ENCODE measurements around the gene TPPP3. TPM values are rescaled to one million over a fixed set of nuclear protein-coding genes. Genes with fewer than 3 reads are reported as not detected.
A peak's percentile ranks its signal among the peaks of the same experiment; 100 is the strongest.

Gene TPPP3
- total and polyA plus RNA-seq, 2 experiments from 2014 or later, result 2.5 to 7.2 TPM

DNA sequence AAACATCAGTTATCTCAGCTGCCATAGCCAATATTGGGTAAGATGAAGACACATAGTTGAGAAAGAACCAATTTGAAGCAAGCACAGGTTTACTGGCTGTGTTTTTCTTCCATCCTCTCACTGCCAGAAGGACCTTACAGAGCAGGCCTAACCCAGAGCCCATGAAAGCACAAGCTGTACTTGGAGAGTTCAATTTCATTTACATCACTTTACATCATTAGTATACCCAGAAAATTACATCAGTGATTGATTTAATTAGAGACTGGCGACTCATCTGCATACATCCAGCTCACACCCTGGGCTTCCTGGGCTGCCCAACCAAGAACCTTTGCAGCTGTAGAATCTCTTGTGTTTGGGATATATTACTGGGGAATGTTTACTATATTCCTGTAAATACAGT, 43.0 kb downstream of the TPPP3 start:
- Histone ChIP-seq H3K9me3 (ENCODE audit: low read depth) (no peaks in the 10 kb centered on the region), H3K27ac (no peak overlapping the region), H3K4me3 (no peak overlapping the region), H3K4me1 (ENCODE audit: low read depth) (peaks cover 3% of the 10 kb centered on the region), H3K27me3 (peaks cover 22% of the 10 kb centered on the region), H3K36me3 (no peaks in the 10 kb centered on the region)
- TF ChIP-seq, protein P1, sequence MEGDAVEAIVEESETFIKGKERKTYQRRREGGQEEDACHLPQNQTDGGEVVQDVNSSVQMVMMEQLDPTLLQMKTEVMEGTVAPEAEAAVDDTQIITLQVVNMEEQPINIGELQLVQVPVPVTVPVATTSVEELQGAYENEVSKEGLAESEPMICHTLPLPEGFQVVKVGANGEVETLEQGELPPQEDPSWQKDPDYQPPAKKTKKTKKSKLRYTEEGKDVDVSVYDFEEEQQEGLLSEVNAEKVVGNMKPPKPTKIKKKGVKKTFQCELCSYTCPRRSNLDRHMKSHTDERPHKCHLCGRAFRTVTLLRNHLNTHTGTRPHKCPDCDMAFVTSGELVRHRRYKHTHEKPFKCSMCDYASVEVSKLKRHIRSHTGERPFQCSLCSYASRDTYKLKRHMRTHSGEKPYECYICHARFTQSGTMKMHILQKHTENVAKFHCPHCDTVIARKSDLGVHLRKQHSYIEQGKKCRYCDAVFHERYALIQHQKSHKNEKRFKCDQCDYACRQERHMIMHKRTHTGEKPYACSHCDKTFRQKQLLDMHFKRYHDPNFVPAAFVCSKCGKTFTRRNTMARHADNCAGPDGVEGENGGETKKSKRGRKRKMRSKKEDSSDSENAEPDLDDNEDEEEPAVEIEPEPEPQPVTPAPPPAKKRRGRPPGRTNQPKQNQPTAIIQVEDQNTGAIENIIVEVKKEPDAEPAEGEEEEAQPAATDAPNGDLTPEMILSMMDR (IDR thresholded peaks at IDR 0.05; ENCODE audit: low read depth, low read length), result no peak
- DNase-seq (ENCODE audit: low read depth in 1 of 2, low spot score in 1 of 2), result no peak

DNA sequence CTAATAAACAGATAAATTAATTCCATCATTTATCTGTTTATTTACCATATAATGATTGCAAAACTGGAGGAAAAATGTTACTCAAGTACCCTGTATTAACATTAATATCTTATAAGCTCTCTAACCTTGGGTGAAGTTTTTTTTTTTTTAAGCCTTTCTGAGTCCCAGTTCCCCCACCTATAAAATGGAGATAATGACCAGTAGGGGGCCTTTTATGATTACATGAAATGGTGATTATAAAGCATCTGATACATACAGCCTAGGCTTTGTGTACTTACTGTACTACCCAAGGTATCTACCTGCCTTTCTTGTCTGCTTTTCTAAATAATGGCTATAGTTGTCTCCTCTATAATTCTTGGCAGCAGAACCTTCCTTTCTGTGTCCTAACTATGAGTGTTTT, 44.1 kb downstream of the TPPP3 start:
- no peak overlapping the region for H3K27ac ChIP-seq
- H3K36me3 ChIP-seq, result no peaks in the 10 kb centered on the region
- peaks cover 6% of the 10 kb centered on the region for H3K4me1 ChIP-seq (ENCODE audit: low read depth)
- H3K27me3 ChIP-seq, result peaks cover 17% of the 10 kb centered on the region
- H3K4me3 ChIP-seq, result no peak overlapping the region
- TF ChIP-seq, protein P1 (IDR thresholded peaks at IDR 0.05; ENCODE audit: low read depth, low read length), result peak; percentile 40
- peak in 1 of 2 donors; percentile 37 for DNase-seq (ENCODE audit: low read depth in 1 of 2, low spot score in 1 of 2)
- no peaks in the 10 kb centered on the region for H3K9me3 ChIP-seq (ENCODE audit: low read depth)

DNA sequence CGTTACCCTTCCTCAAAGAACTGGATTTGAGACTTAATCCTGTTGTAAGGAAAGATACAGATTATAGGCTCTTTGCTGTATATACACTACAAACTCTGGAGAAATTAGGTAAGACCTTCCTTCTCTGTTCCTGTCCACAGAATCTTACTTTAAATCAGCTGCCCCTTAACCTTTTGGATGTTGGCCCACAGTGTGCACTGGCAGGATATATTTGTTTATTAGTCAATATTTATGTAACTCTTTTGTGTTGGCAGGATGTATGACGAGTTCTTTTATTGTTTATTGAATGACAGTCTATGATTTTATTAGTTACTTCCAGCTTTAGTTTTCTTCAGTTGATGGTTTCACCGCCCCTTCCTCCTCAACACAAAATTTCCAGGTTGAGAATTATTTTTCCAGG, 47.0 kb downstream of the TPPP3 start:
- Histone ChIP-seq H3K4me3 (no peak overlapping the region), H3K9me3 (ENCODE audit: low read depth) (no peaks in the 10 kb centered on the region), H3K36me3 (no peaks in the 10 kb centered on the region), H3K4me1 (ENCODE audit: low read depth) (peaks cover 6% of the 10 kb centered on the region), H3K27me3 (peaks cover 13% of the 10 kb centered on the region), H3K27ac (no peak overlapping the region)
- TF ChIP-seq, protein P1 (IDR thresholded peaks at IDR 0.05; ENCODE audit: low read depth, low read length), result no peak
- no peak for DNase-seq (ENCODE audit: low read depth in 1 of 2, low spot score in 1 of 2)

DNA sequence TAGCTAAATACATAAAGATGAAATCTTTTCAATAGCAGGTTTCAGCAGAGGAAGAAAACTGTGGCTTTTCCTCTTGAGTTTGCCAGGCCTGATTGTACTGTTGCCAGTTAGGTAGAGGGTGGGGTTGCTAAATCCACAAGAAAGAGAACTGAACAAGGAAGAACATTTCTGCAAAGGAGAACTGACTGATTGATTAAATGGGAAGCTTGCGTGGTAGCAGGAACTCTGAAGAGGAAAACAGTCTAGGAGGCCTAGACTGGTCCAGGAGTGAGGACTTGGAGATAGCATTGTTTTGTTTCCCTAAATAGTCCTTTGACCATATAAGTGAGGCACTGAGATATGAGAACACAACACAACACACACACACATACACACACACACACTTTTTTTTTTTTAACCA, 47.9 kb downstream of the TPPP3 start:
- Histone ChIP-seq H3K27ac (no peak overlapping the region), H3K27me3 (peaks cover 13% of the 10 kb centered on the region), H3K36me3 (no peaks in the 10 kb centered on the region), H3K9me3 (ENCODE audit: low read depth) (no peaks in the 10 kb centered on the region), H3K4me1 (ENCODE audit: low read depth) (peaks cover 6% of the 10 kb centered on the region), H3K4me3 (no peak overlapping the region)
- DNase-seq (ENCODE audit: low read depth in 1 of 2, low spot score in 1 of 2), result no peak
- TF ChIP-seq, protein P1 (IDR thresholded peaks at IDR 0.05; ENCODE audit: low read depth, low read length), result no peak

DNA sequence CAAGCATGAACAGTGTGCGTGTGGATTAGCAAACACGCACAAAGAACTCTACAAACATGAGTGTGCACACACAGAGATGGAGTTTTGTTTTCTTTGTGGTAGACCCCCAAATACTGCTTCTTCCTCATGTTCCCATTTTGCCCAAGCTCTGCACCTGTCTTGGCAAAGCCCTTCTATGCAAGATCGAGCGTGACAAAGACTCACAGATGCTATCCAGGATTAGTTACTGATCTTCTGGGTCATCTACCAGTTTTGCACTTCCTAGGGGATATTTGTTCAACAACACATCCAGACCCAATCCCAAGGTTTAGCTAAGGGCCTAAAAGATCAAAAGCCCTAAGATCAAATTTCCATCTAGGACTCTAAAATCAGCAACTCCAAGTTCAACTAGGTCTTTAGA, 50.7 kb downstream of the TPPP3 start:
- Histone ChIP-seq H3K27ac (no peak overlapping the region), H3K4me3 (no peak overlapping the region), H3K27me3 (peaks cover 1% of the 10 kb centered on the region), H3K9me3 (ENCODE audit: low read depth) (no peaks in the 10 kb centered on the region), H3K36me3 (no peaks in the 10 kb centered on the region), H3K4me1 (ENCODE audit: low read depth) (peaks cover 6% of the 10 kb centered on the region)
- TF ChIP-seq, protein P1 (IDR thresholded peaks at IDR 0.05; ENCODE audit: low read depth, low read length), result no peak
- no peak for DNase-seq (ENCODE audit: low read depth in 1 of 2, low spot score in 1 of 2)

DNA sequence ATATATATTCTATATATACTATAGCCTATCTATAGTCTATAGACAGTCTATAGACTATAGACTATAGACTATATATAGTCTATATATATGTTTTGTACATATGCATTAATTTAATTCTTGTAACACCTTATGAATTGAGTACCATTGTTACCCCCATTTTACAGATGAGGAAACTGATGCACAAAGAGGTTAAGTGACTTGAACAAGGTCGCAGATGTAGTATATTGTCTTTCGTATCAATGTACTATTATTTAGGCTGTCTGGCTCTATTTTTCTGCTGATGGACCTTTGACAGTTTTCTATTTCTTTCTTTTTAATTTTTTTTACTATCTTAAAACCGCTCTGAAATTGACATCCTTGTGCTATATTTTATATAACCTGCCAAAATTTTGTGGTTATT, 52.0 kb downstream of the TPPP3 start:
- Histone ChIP-seq H3K4me1 (ENCODE audit: low read depth) (peaks cover 6% of the 10 kb centered on the region), H3K36me3 (no peaks in the 10 kb centered on the region), H3K4me3 (no peak overlapping the region), H3K9me3 (ENCODE audit: low read depth) (no peaks in the 10 kb centered on the region), H3K27me3 (no peaks in the 10 kb centered on the region), H3K27ac (no peak overlapping the region)
- TF ChIP-seq, protein P1 (IDR thresholded peaks at IDR 0.05; ENCODE audit: low read depth, low read length), result no peak
- no peak for DNase-seq (ENCODE audit: low read depth in 1 of 2, low spot score in 1 of 2)

Measured in cardiac muscle cell (in vitro differentiated cells and primary cell).